ENCODE results near the gene SPEF2. TPM values are rescaled to one million over a fixed set of nuclear protein-coding genes. Genes with fewer than 3 reads are reported as not detected.
"Not testable (repeated sequence)": the region's sequence is repeated elsewhere in the genome, so short reads cannot be mapped to it uniquely, and the experiment has no call there.

SPEF2 gene
- polyA plus RNA-seq, 1 donor from 2014 or later: 18.5 TPM

GRCh38 chr5:35842856-35843255 is 225.2 kb downstream of the SPEF2 start:
- Histone ChIP-seq H2AFZ (ENCODE audit: low read depth, low read length) (no peak overlapping the region), H3K4me2 (ENCODE audit: low read length) (no peak overlapping the region), H3K4me3 (ENCODE audit: low read length) (no peak overlapping the region), H3K27ac (ENCODE audit: low read length) (no peak overlapping the region), H3K79me2 (replicated peaks; ENCODE audit: insufficient read depth, low read length) (no peaks in the 10 kb centered on the region), H3K36me3 (ENCODE audit: insufficient read depth, low read length) (no peaks in the 10 kb centered on the region), H3K9me2 (ENCODE audit: insufficient read depth, low read length) (no peaks in the 10 kb centered on the region), H4K20me1 (ENCODE audit: insufficient read depth) (no peaks in the 10 kb centered on the region), H3K27me3 (ENCODE audit: insufficient read depth, low read depth, low read length) (no peaks in the 10 kb centered on the region), H3F3A (ENCODE audit: insufficient read depth, low read length, poor library complexity, severe bottlenecking) (no peaks in the 10 kb centered on the region), H3K9me3 (ENCODE audit: low read length) (peaks cover 2% of the 10 kb centered on the region), H3K9ac (ENCODE audit: low read length) (no peak overlapping the region)
- TF ChIP-seq REST (IDR thresholded peaks at IDR 0.05; ENCODE audit: borderline replicate concordance): no peak
- no peak for TF ChIP-seq SMC3 (conservative IDR thresholded peaks at IDR 0.05; ENCODE audit: poor library complexity)
- TF ChIP-seq EP300 (conservative IDR thresholded peaks at IDR 0.05; ENCODE audit: poor library complexity, severe bottlenecking): no peak
- TF ChIP-seq POLR2AphosphoS5 (IDR thresholded peaks at IDR 0.05): no peak
- TF ChIP-seq EZH2 (IDR thresholded peaks at IDR 0.05; ENCODE audit: borderline replicate concordance, insufficient read depth, low read length, poor library complexity, severe bottlenecking): no peak
- no peak for TF ChIP-seq MXI1 (conservative IDR thresholded peaks at IDR 0.05; ENCODE audit: poor library complexity, severe bottlenecking)
- no peak for TF ChIP-seq CTCF (IDR thresholded peaks at IDR 0.05; ENCODE audit: poor library complexity, severe bottlenecking)
- no peak for TF ChIP-seq TAF1 (IDR thresholded peaks at IDR 0.05; ENCODE audit: low read depth)
- no peak for TF ChIP-seq RAD21 (conservative IDR thresholded peaks at IDR 0.05)

GRCh38 chr5:35845508-35845907 is 227.8 kb downstream of the SPEF2 start:
- H3K79me2 ChIP-seq (replicated peaks; ENCODE audit: insufficient read depth, low read length); H3K36me3 ChIP-seq (ENCODE audit: insufficient read depth, low read length): not testable (repeated sequence)

GRCh38 chr5:35847491-35847890 is 229.8 kb downstream of the SPEF2 start:
- no peak for TF ChIP-seq RAD21 (conservative IDR thresholded peaks at IDR 0.05)
- no peak for TF ChIP-seq CTCF (IDR thresholded peaks at IDR 0.05; ENCODE audit: poor library complexity, severe bottlenecking)
- TF ChIP-seq EP300 (conservative IDR thresholded peaks at IDR 0.05; ENCODE audit: poor library complexity, severe bottlenecking): no peak
- TF ChIP-seq POLR2AphosphoS5 (IDR thresholded peaks at IDR 0.05): no peak
- no peak for TF ChIP-seq SMC3 (conservative IDR thresholded peaks at IDR 0.05; ENCODE audit: poor library complexity)
- no peak for TF ChIP-seq REST (IDR thresholded peaks at IDR 0.05; ENCODE audit: borderline replicate concordance)
- no peak for TF ChIP-seq MXI1 (conservative IDR thresholded peaks at IDR 0.05; ENCODE audit: poor library complexity, severe bottlenecking)
- TF ChIP-seq EZH2 (IDR thresholded peaks at IDR 0.05; ENCODE audit: borderline replicate concordance, insufficient read depth, low read length, poor library complexity, severe bottlenecking): no peak
- TF ChIP-seq TAF1 (IDR thresholded peaks at IDR 0.05; ENCODE audit: low read depth): no peak
- H3F3A ChIP-seq (ENCODE audit: insufficient read depth, low read length, poor library complexity, severe bottlenecking): no peaks in the 10 kb centered on the region
- no peak overlapping the region for H3K4me2 ChIP-seq (ENCODE audit: low read length)
- no peaks in the 10 kb centered on the region for H3K9me2 ChIP-seq (ENCODE audit: insufficient read depth, low read length)
- peaks cover 2% of the 10 kb centered on the region for H3K9me3 ChIP-seq (ENCODE audit: low read length)
- no peaks in the 10 kb centered on the region for H4K20me1 ChIP-seq (ENCODE audit: insufficient read depth)
- H3K27me3 ChIP-seq (ENCODE audit: insufficient read depth, low read depth, low read length): no peaks in the 10 kb centered on the region
- H3K4me3 ChIP-seq (ENCODE audit: low read length): no peak overlapping the region
- no peaks in the 10 kb centered on the region for H3K79me2 ChIP-seq (replicated peaks; ENCODE audit: insufficient read depth, low read length)
- H2AFZ ChIP-seq (ENCODE audit: low read depth, low read length): no peak overlapping the region
- no peak overlapping the region for H3K9ac ChIP-seq (ENCODE audit: low read length)
- no peaks in the 10 kb centered on the region for H3K36me3 ChIP-seq (ENCODE audit: insufficient read depth, low read length)
- no peak overlapping the region for H3K27ac ChIP-seq (ENCODE audit: low read length)

More at GRCh38 chr5:35845508-35845907, 227.8 kb downstream of the SPEF2 start:
- not testable (repeated sequence) for H3K9ac ChIP-seq (ENCODE audit: low read length); H3K9me2 ChIP-seq (ENCODE audit: insufficient read depth, low read length); H3K27ac ChIP-seq (ENCODE audit: low read length); H4K20me1 ChIP-seq (ENCODE audit: insufficient read depth); H2AFZ ChIP-seq (ENCODE audit: low read depth, low read length); H3K27me3 ChIP-seq (ENCODE audit: insufficient read depth, low read depth, low read length); H3K9me3 ChIP-seq (ENCODE audit: low read length); H3F3A ChIP-seq (ENCODE audit: insufficient read depth, low read length, poor library complexity, severe bottlenecking); H3K4me2 ChIP-seq (ENCODE audit: low read length); H3K4me3 ChIP-seq (ENCODE audit: low read length)

Measured in neural cell (in vitro differentiated cells).